Measurements from ENCODE around the gene TAAR8. TPM values are rescaled to one million over a fixed set of nuclear protein-coding genes. Genes with fewer than 3 reads are reported as not detected.
"Not testable (repeated sequence)": the region's sequence is repeated elsewhere in the genome, so short reads cannot be mapped to it uniquely, and the experiment has no call there.

TAAR8 gene
- total RNA-seq, 1 donor from 2014 or later = not detected

DNA sequence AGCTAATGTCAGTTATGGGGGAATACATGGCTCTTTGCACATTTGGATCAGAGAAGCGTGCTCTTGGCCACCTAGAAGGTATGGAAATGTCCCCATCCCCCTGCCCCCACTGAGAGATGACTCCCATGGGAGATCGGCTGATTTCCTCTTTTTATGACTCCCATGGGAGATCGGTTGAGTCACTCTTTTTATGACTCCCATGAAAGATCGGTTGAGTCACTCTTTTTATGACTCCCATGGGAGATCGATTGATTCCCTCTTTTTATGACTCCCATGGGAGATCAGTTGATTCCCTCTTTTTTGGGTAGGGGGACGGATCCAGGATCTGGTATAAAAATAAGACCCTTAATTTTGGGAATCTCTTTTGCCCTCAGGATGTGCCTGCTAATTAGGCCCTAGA, 24.7 kb upstream of the TAAR8 start:
- no peak for TF ChIP-seq CTCF (IDR thresholded peaks at IDR 0.05; ENCODE audit: unreplicated experiment)
- Mint-ChIP-seq H3K9me3 (ENCODE audit: low read depth) (no peaks in the 10 kb centered on the region), H3K27ac (no peak overlapping the region), H3K4me3 (ENCODE audit: low read depth) (no peak overlapping the region), H3K36me3 (ENCODE audit: insufficient read depth) (no peaks in the 10 kb centered on the region), H3K4me1 (ENCODE audit: low read depth) (no peaks in the 10 kb centered on the region), H3K27me3 (peaks cover 3% of the 10 kb centered on the region)
- no peak for DNase-seq (ENCODE audit: low spot score, unreplicated experiment)

- peak overlapping the region; percentile 66 for H3K4me3 Mint-ChIP-seq (ENCODE audit: low read depth)
Measured at GRCh38 chr6:132530293-132530974, 22.0 kb upstream of the TAAR8 start.

GRCh38 chr6:132534546-132534945, 17.9 kb upstream of the TAAR8 start:
- not testable (repeated sequence) for H3K9me3 Mint-ChIP-seq (ENCODE audit: low read depth); H3K4me3 Mint-ChIP-seq (ENCODE audit: low read depth); H3K27ac Mint-ChIP-seq; DNase-seq (ENCODE audit: low spot score, unreplicated experiment); H3K36me3 Mint-ChIP-seq (ENCODE audit: insufficient read depth); H3K4me1 Mint-ChIP-seq (ENCODE audit: low read depth); H3K27me3 Mint-ChIP-seq

More at GRCh38 chr6:132530293-132530974, 22.0 kb upstream of the TAAR8 start:
- DNase-seq (ENCODE audit: low spot score, unreplicated experiment) = peak; percentile 60
- Mint-ChIP-seq H3K9me3 (ENCODE audit: low read depth) (peaks cover 6% of the 10 kb centered on the region), H3K27ac (peak overlapping the region; percentile 55), H3K27me3 (peaks cover 3% of the 10 kb centered on the region), H3K36me3 (ENCODE audit: insufficient read depth) (no peaks in the 10 kb centered on the region), H3K4me1 (ENCODE audit: low read depth) (no peaks in the 10 kb centered on the region)
- peak; percentile 91 for TF ChIP-seq CTCF (IDR thresholded peaks at IDR 0.05; ENCODE audit: unreplicated experiment)

DNA sequence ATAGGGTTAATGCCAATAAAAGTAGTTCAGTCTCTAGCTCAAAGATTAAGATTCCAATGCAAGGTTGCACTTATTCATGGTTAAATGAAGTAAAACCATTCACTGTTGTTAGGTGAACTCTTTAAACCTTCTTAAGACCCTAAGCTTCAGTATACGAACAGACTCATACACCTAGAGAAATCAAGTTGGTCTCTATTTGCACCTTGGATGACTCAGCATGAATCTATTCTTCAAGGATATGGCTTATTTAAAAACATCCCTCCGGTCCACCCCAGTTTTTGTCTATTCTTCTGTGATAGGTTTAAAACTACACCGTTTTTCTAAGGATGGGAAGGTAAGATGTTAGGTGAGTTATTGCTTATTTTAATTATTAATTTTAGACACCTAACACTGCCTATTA, 15.3 kb upstream of the TAAR8 start:
- no peak for TF ChIP-seq CTCF (IDR thresholded peaks at IDR 0.05; ENCODE audit: unreplicated experiment)
- Mint-ChIP-seq H3K27me3 (peaks cover 16% of the 10 kb centered on the region), H3K4me3 (ENCODE audit: low read depth) (no peak overlapping the region), H3K27ac (no peak overlapping the region), H3K9me3 (ENCODE audit: low read depth) (peaks cover 8% of the 10 kb centered on the region), H3K36me3 (ENCODE audit: insufficient read depth) (no peaks in the 10 kb centered on the region), H3K4me1 (ENCODE audit: low read depth) (no peaks in the 10 kb centered on the region)
- DNase-seq (ENCODE audit: low spot score, unreplicated experiment) = no peak

DNA sequence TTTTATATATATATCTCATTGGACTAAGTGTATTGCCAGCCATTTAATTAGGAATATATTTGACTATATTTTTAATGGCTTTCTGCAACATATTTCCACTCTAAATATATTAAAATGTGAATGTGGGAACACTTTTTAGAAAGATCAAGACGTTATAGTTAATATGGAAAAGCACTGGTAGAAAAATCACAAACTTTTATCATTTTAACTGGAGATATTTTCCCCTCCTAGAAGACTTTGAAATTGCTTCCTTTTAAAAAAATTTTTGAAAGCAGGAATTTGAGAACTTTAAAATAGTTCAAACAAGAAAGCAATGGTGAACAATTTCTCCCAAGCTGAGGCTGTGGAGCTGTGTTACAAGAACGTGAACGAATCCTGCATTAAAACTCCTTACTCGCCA, 14.5 kb upstream of the TAAR8 start, which contains the start of gene TAAR9:
Gene TAAR9, plus strand, starts transcription at position 301 of the 400 bp plus-strand sequence. Its CDS starts 13 bp downstream, at position 314.
- H3K4me3 Mint-ChIP-seq (ENCODE audit: low read depth) = no peak within 1 kb of the TSS
- H3K36me3 Mint-ChIP-seq (ENCODE audit: insufficient read depth) = no peaks in the 10 kb centered on the region
- TF ChIP-seq CTCF (IDR thresholded peaks at IDR 0.05; ENCODE audit: unreplicated experiment) = no peak
- DNase-seq (ENCODE audit: low spot score, unreplicated experiment) = no peak
- peaks cover 16% of the 10 kb centered on the region for H3K27me3 Mint-ChIP-seq
- no peaks in the 10 kb centered on the region for H3K4me1 Mint-ChIP-seq (ENCODE audit: low read depth)
- peaks cover 8% of the 10 kb centered on the region for H3K9me3 Mint-ChIP-seq (ENCODE audit: low read depth)
- H3K27ac Mint-ChIP-seq = no peak within 1 kb of the TSS

DNA sequence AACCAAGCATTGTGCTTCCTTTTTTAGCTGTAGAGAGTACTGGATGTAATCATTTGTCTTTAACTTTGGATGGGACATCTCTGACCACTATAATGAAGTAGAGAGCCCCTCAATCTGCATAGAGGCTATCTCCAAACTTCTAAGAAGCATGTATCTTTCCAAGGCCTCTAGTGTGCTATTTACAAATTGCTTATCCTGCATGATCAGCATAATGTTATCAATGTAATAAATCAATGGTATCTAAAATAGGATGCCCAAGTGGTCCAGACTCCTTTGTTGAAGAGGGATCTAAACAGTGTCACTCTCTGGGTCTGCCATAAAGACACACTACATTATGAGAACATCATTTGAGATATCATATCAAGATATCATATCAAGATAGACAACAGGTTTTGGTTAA, 7.6 kb upstream of the TAAR8 start:
- DNase-seq (ENCODE audit: low spot score, unreplicated experiment) = no peak
- Mint-ChIP-seq H3K9me3 (ENCODE audit: low read depth) (no peaks in the 10 kb centered on the region), H3K36me3 (ENCODE audit: insufficient read depth) (no peaks in the 10 kb centered on the region), H3K4me1 (ENCODE audit: low read depth) (no peaks in the 10 kb centered on the region), H3K4me3 (ENCODE audit: low read depth) (no peak overlapping the region), H3K27ac (no peak overlapping the region), H3K27me3 (peaks cover 21% of the 10 kb centered on the region)
- no peak for TF ChIP-seq CTCF (IDR thresholded peaks at IDR 0.05; ENCODE audit: unreplicated experiment)
